Tibial nerve (tissue), 3 donors: ENCODE measurements around the gene LHX2.

ENCODE experiments used
- POLR2A ChIP-seq, 2 donors: fragments of 450-650 bp; IDR thresholded peaks; one replicate each; pipeline ENCODE4 v1.6.1; 2017; ENCODE audit warnings: antibody characterized with exemption in 2 of 2, mild to moderate bottlenecking in 2 of 2, moderate library complexity in 2 of 2
- TF ChIP-seq, protein P1 (sequence below), 5 experiments: fragments of 200-600 bp in 3 of 5; fragments of 450-650 bp in 2 of 5; sonication (generic) in 3 of 5; IDR thresholded peaks; one replicate each; pipeline ENCODE4 v1.5.1; 2016 to 2019; ENCODE audit warnings: antibody characterized with exemption in 5 of 5, mild to moderate bottlenecking in 3 of 5, moderate library complexity in 2 of 5

DNA sequence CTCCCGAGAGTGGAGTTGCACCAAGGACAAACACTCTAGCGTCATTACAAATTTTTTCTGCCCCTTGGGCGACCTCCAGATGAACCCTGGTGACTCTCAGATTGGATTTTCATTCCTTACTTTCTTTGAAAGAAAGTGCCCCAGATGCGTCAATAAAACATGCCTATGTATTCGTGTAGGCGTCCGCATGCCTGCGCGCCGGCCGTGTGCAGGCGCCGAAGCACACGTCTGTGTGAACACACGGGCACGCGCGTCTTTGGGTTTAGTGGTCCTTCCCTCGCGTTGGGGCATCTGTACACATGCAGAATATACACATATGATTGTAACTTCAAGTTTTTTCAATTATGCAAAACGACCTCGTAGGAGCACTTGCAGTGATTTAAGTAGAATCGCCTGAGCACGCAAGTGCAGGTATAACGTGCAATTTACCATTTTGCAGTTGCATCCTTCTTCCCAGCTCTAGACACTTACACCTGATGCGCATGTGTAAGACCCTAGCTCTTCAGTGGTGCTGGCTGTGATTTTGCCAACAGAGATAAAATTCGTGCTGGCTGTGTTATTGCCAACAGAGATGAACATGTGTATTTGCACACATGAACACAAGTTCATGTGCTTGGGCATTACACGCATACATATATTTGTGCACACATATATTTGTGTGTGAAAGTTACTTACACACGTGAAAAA, 1.9 kb upstream of the LHX2 start:
- TF ChIP-seq, protein P1, sequence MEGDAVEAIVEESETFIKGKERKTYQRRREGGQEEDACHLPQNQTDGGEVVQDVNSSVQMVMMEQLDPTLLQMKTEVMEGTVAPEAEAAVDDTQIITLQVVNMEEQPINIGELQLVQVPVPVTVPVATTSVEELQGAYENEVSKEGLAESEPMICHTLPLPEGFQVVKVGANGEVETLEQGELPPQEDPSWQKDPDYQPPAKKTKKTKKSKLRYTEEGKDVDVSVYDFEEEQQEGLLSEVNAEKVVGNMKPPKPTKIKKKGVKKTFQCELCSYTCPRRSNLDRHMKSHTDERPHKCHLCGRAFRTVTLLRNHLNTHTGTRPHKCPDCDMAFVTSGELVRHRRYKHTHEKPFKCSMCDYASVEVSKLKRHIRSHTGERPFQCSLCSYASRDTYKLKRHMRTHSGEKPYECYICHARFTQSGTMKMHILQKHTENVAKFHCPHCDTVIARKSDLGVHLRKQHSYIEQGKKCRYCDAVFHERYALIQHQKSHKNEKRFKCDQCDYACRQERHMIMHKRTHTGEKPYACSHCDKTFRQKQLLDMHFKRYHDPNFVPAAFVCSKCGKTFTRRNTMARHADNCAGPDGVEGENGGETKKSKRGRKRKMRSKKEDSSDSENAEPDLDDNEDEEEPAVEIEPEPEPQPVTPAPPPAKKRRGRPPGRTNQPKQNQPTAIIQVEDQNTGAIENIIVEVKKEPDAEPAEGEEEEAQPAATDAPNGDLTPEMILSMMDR (IDR thresholded peaks at IDR 0.05), result no peak
- TF ChIP-seq POLR2A (IDR thresholded peaks at IDR 0.05), result no peak
